SH-SY5Y (cell line): Measurements from ENCODE around the gene MFN2.

Source experiments
- GATA2 ChIP-seq: IDR thresholded peaks from 2 replicates; pipeline ENCODE4 v1.6.1; 2011; ENCODE audit warnings: mild to moderate bottlenecking, low read depth, low read length
- GATA3 ChIP-seq: IDR thresholded peaks from 2 replicates; pipeline ENCODE4 v1.6.1; 2011; ENCODE audit warnings: low read depth, mild to moderate bottlenecking, low read length, moderate library complexity

DNA sequence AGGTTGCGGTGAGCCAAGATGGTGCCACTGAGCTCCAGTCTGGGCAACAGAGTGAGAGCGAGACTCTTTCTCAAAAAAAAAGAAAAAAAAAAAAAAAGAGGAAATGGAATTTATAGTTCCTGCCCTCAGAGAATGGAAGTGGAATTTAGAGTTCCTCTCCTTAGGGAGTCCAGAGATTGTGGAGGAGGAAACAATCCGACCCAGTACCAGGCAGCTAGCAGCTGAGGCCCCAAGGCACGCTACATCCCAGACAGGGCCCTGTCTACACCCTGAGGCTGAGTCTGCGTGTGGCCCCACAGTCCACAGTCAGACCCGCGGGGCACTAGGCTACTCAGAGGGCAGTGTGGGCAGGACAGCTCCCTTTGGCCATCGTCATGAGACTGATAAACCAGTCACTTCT is 1.9 kb upstream of the MFN2 start:
- TF ChIP-seq GATA3, result no peak
- TF ChIP-seq GATA2, result no peak
